ENCODE results near the gene GPD1.
"Not testable (repeated sequence)": the region's sequence is repeated elsewhere in the genome, so short reads cannot be mapped to it uniquely, and the experiment has no call there.

GPD1 gene

DNA sequence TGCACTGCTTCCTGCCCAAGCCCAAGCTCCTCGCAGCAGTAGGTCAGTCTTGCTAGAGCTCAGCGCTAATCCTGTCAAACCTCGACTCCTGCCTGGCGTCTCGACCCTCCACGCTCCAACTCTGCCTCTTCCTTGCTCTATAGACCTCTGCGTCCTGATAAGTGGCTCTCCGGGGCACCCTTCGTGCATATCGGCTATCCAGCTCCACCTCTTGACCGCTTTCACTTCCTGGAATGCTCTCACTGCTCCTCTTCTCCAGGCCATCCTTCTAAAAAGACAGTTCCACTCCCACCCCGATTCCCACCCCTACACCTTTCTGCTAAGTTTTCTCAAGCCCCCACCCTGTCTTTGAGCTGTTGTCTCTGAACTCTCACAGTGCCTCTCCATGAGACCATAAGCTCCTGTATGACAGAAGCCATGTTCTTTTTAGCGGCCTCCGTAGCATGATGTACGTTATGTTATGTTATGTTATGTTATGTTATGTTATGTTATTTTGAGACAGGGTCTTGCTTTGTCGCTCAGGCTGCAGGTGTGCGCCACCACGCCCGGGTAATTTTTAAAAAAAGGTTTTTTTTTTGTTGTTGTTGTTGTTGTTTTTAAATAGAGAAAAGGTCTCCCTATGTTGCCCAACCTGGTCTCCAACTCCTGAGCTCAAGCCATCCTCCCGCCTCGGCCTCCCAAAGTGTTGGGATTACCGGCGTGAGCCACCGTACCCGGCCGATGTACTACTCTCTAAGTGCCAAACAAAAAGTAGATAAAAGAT, 8.8 kb downstream of the GPD1 start:
- H3K9me3 Mint-ChIP-seq: no peaks in the 10 kb centered on the region
- H3K4me3 Mint-ChIP-seq: peak overlapping the region; percentile 100
- no peaks in the 10 kb centered on the region for H3K27me3 Mint-ChIP-seq (ENCODE audit: low read depth)
- peak overlapping the region; percentile 100 for H3K27ac Mint-ChIP-seq
- H3K36me3 Mint-ChIP-seq (ENCODE audit: low read depth): peaks cover 16% of the 10 kb centered on the region
- peaks cover 29% of the 10 kb centered on the region for H3K4me1 Mint-ChIP-seq (ENCODE audit: low read depth)

GRCh38 chr12:50117057-50117622, 13.3 kb downstream of the GPD1 start:
- no peak overlapping the region for H3K27ac Mint-ChIP-seq
- peaks cover 21% of the 10 kb centered on the region for H3K4me1 Mint-ChIP-seq (ENCODE audit: low read depth)
- H3K36me3 Mint-ChIP-seq (ENCODE audit: low read depth): peaks cover 21% of the 10 kb centered on the region
- H3K4me3 Mint-ChIP-seq: no peak overlapping the region
- no peaks in the 10 kb centered on the region for H3K9me3 Mint-ChIP-seq
- no peaks in the 10 kb centered on the region for H3K27me3 Mint-ChIP-seq (ENCODE audit: low read depth)

- Mint-ChIP-seq H3K4me1 (ENCODE audit: low read depth) (peaks cover 12% of the 10 kb centered on the region), H3K4me3 (no peak overlapping the region), H3K36me3 (ENCODE audit: low read depth) (peaks cover 22% of the 10 kb centered on the region), H3K9me3 (no peaks in the 10 kb centered on the region), H3K27ac (no peak overlapping the region), H3K27me3 (ENCODE audit: low read depth) (no peaks in the 10 kb centered on the region)
Measured at GRCh38 chr12:50119387-50119786, 15.6 kb downstream of the GPD1 start.

GRCh38 chr12:50120521-50120920, 16.7 kb downstream of the GPD1 start:
- Mint-ChIP-seq H3K4me1 (ENCODE audit: low read depth) (peaks cover 14% of the 10 kb centered on the region), H3K27ac (no peak overlapping the region), H3K27me3 (ENCODE audit: low read depth) (no peaks in the 10 kb centered on the region), H3K4me3 (no peak overlapping the region), H3K9me3 (no peaks in the 10 kb centered on the region), H3K36me3 (ENCODE audit: low read depth) (peaks cover 21% of the 10 kb centered on the region)

GRCh38 chr12:50120953-50121352, 17.1 kb downstream of the GPD1 start:
- no peak overlapping the region for H3K4me3 Mint-ChIP-seq
- peaks cover 17% of the 10 kb centered on the region for H3K36me3 Mint-ChIP-seq (ENCODE audit: low read depth)
- H3K27me3 Mint-ChIP-seq (ENCODE audit: low read depth): no peaks in the 10 kb centered on the region
- H3K27ac Mint-ChIP-seq: no peak overlapping the region
- peaks cover 14% of the 10 kb centered on the region for H3K4me1 Mint-ChIP-seq (ENCODE audit: low read depth)
- H3K9me3 Mint-ChIP-seq: no peaks in the 10 kb centered on the region

DNA sequence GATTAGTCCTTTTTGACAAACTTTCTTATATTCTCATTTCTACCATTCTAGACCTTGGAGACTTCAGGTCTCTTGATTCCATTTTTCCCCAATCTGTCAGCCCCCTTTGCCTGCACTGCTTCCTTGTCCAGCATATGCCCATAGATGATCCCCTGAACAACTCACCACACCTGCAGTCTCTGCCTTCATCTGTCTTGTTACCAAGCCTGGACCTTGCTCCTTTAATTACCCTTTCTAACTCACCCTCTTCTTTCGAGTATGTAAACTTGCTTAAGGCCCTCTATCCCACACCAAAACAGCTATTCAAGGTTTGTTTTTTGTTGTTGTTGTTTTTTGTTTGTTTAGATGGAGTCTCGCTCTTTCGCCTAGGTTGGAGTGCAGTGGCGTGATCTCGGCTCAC, 17.8 kb downstream of the GPD1 start:
- H3K4me3 Mint-ChIP-seq: no peak overlapping the region
- no peak overlapping the region for H3K27ac Mint-ChIP-seq
- H3K27me3 Mint-ChIP-seq (ENCODE audit: low read depth): no peaks in the 10 kb centered on the region
- peaks cover 11% of the 10 kb centered on the region for H3K4me1 Mint-ChIP-seq (ENCODE audit: low read depth)
- H3K36me3 Mint-ChIP-seq (ENCODE audit: low read depth): peaks cover 17% of the 10 kb centered on the region
- no peaks in the 10 kb centered on the region for H3K9me3 Mint-ChIP-seq

GRCh38 chr12:50123203-50123602, 19.4 kb downstream of the GPD1 start:
- no peaks in the 10 kb centered on the region for H3K9me3 Mint-ChIP-seq
- no peaks in the 10 kb centered on the region for H3K27me3 Mint-ChIP-seq (ENCODE audit: low read depth)
- H3K4me3 Mint-ChIP-seq: no peak overlapping the region
- H3K36me3 Mint-ChIP-seq (ENCODE audit: low read depth): peaks cover 17% of the 10 kb centered on the region
- H3K4me1 Mint-ChIP-seq (ENCODE audit: low read depth): peaks cover 8% of the 10 kb centered on the region
- H3K27ac Mint-ChIP-seq: no peak overlapping the region

DNA sequence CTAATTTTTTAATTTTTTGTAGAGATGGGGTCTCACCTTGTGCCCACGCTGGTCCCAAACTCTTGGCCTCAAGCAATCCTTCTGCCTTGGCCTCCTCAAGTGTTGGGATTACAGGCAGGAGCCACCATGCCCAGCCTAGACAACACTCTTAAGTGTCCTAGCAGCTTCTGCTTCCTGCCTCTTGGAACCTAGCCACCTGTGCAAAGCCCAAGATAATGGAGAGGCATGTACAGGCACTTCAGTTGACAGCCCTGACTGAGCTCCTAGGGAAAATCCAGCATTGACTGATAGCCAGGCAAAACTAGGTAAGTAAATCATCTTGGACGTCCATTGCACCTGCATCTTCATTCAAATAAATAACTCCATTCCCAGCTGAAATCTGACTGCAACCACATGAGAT, 23.7 kb downstream of the GPD1 start:
- Mint-ChIP-seq H3K36me3 (ENCODE audit: low read depth) (peaks cover 25% of the 10 kb centered on the region), H3K27ac (no peak overlapping the region), H3K4me1 (ENCODE audit: low read depth) (peaks cover 8% of the 10 kb centered on the region), H3K4me3 (no peak overlapping the region), H3K27me3 (ENCODE audit: low read depth) (no peaks in the 10 kb centered on the region), H3K9me3 (no peaks in the 10 kb centered on the region)

DNA sequence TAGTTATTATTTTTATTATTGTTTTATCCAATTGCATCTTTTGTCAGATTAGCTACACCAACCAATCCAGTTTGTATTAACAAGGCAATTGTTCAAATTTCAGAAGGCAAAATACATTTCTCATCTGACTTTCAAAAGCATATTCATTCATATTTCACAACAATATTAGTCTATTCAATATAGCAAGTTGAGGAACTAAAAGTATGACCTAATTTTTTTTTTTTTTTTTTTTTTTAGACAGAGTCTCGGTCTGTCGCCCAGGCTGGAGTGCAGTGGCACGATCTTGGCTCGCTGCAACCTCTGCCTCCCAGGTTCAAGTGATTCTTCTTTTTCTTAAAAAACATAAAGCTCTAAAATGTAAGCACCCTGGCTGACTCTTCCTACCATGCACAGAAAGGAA, 25.5 kb downstream of the GPD1 start:
- Mint-ChIP-seq H3K4me3 (no peak overlapping the region), H3K9me3 (no peaks in the 10 kb centered on the region), H3K36me3 (ENCODE audit: low read depth) (peaks cover 25% of the 10 kb centered on the region), H3K27me3 (ENCODE audit: low read depth) (no peaks in the 10 kb centered on the region), H3K27ac (no peak overlapping the region), H3K4me1 (ENCODE audit: low read depth) (peaks cover 11% of the 10 kb centered on the region)

- Mint-ChIP-seq H3K4me1 (ENCODE audit: low read depth) (peaks cover 4% of the 10 kb centered on the region), H3K9me3 (no peaks in the 10 kb centered on the region), H3K27me3 (ENCODE audit: low read depth) (no peaks in the 10 kb centered on the region), H3K36me3 (ENCODE audit: low read depth) (peaks cover 37% of the 10 kb centered on the region), H3K27ac (peak overlapping the region; percentile 60), H3K4me3 (no peak overlapping the region)
Measured at GRCh38 chr12:50132505-50133135, 28.8 kb downstream of the GPD1 start.

DNA sequence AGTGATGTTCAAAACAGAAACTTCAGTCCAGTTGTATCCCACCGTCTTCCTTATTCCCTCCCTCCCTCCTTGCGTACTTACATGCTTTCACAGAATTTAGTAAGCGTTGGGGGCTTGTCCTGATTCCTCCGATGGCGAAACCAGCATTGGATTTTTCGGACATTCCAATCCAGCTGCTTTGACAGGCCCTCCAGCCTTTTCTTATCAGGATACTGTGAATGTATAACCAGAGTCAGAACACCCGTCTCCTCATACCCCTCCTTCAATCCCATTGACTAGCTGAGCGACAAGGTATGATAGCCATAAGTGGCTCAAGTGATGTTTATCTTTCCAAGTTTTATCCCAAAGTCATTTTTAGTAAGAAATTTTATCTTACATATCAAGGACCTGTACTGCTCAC, 39.2 kb downstream of the GPD1 start:
- peaks cover 18% of the 10 kb centered on the region for H3K36me3 Mint-ChIP-seq (ENCODE audit: low read depth)
- H3K9me3 Mint-ChIP-seq: no peaks in the 10 kb centered on the region
- no peak overlapping the region for H3K27ac Mint-ChIP-seq
- H3K27me3 Mint-ChIP-seq (ENCODE audit: low read depth): no peaks in the 10 kb centered on the region
- peaks cover 3% of the 10 kb centered on the region for H3K4me1 Mint-ChIP-seq (ENCODE audit: low read depth)
- H3K4me3 Mint-ChIP-seq: no peak overlapping the region

DNA sequence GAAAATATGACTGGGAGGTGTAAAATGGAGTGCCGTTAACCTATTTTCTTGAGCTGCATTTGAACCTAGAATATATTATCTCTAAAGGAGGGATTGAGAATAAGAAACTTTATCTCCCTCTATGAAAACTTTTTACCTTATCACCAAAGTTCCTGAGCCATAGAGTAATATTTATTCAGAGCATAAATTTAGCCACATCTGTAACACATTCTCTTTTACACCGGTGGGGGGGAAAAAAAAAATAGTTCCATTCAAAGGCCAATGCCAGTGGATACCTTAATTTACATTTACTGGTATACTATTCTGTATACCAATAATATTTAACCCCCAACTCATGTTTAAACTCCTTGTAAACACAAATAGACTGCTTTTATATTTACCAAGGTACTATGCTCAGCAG, 41.6 kb downstream of the GPD1 start:
- Mint-ChIP-seq H3K36me3 (ENCODE audit: low read depth) (peaks cover 11% of the 10 kb centered on the region), H3K27me3 (ENCODE audit: low read depth) (no peaks in the 10 kb centered on the region), H3K4me3 (no peak overlapping the region)

DNA sequence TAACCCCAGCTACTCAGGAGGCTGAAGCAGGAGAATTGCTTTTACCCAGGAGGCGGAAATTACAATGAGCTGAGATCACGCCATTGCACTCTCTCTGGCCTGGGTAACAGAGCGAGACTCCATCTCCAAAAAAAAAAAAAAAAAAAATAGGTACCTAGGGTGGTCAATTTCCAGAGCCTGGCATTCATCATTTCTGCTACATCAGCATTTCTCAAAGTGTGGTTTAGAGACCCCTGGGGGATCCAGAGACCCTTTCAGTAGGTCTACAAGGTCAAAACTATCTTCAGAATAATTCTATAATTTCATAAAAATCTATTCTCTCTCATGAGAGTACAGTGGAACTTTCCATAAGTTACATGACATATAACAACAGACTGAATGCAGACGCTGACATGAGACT, 43.5 kb downstream of the GPD1 start:
- H3K9me3 Mint-ChIP-seq: no peaks in the 10 kb centered on the region
- no peak overlapping the region for H3K4me3 Mint-ChIP-seq
- peaks cover 6% of the 10 kb centered on the region for H3K36me3 Mint-ChIP-seq (ENCODE audit: low read depth)
- no peaks in the 10 kb centered on the region for H3K27me3 Mint-ChIP-seq (ENCODE audit: low read depth)
- peaks cover 12% of the 10 kb centered on the region for H3K4me1 Mint-ChIP-seq (ENCODE audit: low read depth)
- no peak overlapping the region for H3K27ac Mint-ChIP-seq

More for the DNA sequence above, 41.6 kb downstream of the GPD1 start:
- no peak overlapping the region for H3K27ac Mint-ChIP-seq
- no peaks in the 10 kb centered on the region for H3K9me3 Mint-ChIP-seq
- H3K4me1 Mint-ChIP-seq (ENCODE audit: low read depth): peaks cover 8% of the 10 kb centered on the region

GRCh38 chr12:50148011-50148410, 44.2 kb downstream of the GPD1 start:
- not testable (repeated sequence) for H3K27ac Mint-ChIP-seq; H3K9me3 Mint-ChIP-seq; H3K36me3 Mint-ChIP-seq (ENCODE audit: low read depth); H3K4me3 Mint-ChIP-seq; H3K27me3 Mint-ChIP-seq (ENCODE audit: low read depth)
- peaks cover 12% of the 10 kb centered on the region for H3K4me1 Mint-ChIP-seq (ENCODE audit: low read depth)

GRCh38 chr12:50149311-50149710, 45.5 kb downstream of the GPD1 start:
- Mint-ChIP-seq H3K4me1 (ENCODE audit: low read depth) (peaks cover 12% of the 10 kb centered on the region), H3K36me3 (ENCODE audit: low read depth) (peaks cover 2% of the 10 kb centered on the region), H3K9me3 (no peaks in the 10 kb centered on the region), H3K27me3 (ENCODE audit: low read depth) (no peaks in the 10 kb centered on the region), H3K4me3 (no peak overlapping the region), H3K27ac (no peak overlapping the region)
